ENCODE measurements around the gene POMGNT1.

DNA sequence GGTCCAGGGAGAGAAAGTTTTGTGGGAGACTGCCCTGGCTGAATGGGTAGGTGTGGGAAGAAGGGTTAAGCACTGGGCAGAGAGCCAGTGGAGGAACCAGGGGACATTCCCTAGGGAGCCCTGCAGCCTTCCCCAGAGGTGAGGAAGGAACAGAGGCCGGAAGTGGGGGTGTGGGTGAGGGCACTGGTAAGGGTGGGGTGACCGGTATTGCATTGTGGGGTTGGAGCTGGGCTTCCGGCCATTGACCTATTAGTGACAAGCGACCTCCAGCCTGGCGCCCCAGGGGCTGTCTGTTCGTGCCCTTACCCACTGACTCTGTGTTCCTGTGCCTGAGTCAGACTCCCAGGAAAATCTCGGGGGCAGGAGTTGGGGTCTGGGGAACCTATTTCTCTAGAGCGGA, 26.9 kb downstream of the POMGNT1 start:
- TF ChIP-seq, protein P1, sequence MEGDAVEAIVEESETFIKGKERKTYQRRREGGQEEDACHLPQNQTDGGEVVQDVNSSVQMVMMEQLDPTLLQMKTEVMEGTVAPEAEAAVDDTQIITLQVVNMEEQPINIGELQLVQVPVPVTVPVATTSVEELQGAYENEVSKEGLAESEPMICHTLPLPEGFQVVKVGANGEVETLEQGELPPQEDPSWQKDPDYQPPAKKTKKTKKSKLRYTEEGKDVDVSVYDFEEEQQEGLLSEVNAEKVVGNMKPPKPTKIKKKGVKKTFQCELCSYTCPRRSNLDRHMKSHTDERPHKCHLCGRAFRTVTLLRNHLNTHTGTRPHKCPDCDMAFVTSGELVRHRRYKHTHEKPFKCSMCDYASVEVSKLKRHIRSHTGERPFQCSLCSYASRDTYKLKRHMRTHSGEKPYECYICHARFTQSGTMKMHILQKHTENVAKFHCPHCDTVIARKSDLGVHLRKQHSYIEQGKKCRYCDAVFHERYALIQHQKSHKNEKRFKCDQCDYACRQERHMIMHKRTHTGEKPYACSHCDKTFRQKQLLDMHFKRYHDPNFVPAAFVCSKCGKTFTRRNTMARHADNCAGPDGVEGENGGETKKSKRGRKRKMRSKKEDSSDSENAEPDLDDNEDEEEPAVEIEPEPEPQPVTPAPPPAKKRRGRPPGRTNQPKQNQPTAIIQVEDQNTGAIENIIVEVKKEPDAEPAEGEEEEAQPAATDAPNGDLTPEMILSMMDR (IDR thresholded peaks at IDR 0.05), result no peak
- TF ChIP-seq EZH2 (IDR thresholded peaks at IDR 0.05), result no peak
- no peak for TF ChIP-seq EZH2phosphoT487 (IDR thresholded peaks at IDR 0.05)
